ENCODE measurements around the gene CHST8.

DNA sequence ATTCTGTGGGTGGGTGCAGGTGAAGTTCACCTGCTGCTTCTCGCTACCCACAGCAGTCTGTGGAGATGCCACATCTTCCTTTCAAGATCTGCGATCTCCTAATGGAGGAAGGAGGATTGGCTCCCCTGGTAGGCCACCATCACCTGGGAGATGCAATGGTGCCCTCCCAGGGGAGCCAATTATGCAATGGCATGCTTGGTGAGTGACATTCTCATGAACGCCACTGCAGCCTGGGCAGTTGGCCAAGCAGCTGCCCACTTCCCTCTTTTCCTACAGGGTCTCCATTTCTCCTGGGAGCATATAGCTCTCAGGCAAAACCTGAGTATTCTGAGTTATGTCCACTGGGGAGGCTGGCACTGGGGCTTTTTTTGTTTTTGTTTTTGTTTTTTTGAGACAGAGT lies 91.4 kb downstream of the CHST8 start:
- TF ChIP-seq EZH2phosphoT487 (IDR thresholded peaks at IDR 0.05; ENCODE audit: low read length) (no peak), EZH2 (optimal IDR thresholded peaks at IDR 0.05; ENCODE audit: low read depth, low read length) (no peak)
